Measurements from ENCODE around the gene DNAAF9. TPM values are rescaled to one million over a fixed set of nuclear protein-coding genes. Genes with fewer than 3 reads are reported as not detected.

DNAAF9 gene
- total RNA-seq, 1 experiment from 2014 or later, result 2.3 TPM

DNA sequence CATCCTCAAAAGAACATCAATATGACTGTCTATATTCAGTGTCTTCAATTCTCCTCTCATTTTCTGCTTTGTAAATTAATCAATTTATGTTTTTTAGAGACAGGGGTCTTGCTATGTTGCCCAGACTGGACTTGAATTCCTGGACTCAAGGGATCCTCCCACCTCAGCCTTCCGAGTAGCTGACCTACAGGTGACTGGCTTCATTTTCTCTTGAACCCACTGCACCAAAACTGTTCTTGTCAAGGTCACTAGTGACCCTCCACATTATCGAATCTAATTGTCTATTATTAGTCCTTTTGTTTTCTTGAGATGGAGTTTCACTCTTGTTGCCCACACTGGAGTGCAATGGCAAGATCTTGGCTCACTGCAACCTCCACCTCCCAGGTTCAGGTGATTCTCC, 3.7 kb downstream of the DNAAF9 start:
- 0 out of 2 replicates have a peak, but pooled peaks cover 17% of the 10 kb centered on the region for H3K4me1 ChIP-seq (ENCODE audit: insufficient read depth, low read length)

DNA sequence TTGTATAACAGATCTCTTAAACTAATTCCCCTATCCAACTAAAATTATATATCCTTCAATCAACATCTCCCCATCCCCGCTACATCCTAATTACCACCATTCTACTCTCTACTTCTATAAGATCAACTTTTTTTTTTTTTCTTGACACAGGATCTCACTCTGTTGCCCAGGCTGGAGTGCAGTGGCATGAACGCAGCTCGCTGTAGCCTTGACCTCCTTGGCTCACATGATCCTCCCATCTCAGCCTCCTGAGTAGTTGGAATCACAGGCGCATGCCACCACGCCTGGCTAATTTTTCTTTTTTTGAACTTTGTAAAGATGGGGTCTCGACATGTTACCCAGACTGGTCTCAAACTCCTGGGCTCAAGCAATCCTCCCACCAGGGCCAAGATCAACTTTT, 5.0 kb downstream of the DNAAF9 start:
- no peak for ATAC-seq
- 0 out of 2 replicates have a peak, but pooled peaks cover 13% of the 10 kb centered on the region for H3K4me1 ChIP-seq (ENCODE audit: insufficient read depth, low read length)
- no peaks in the 10 kb centered on the region for H3K36me3 ChIP-seq (ENCODE audit: low read depth, low read length)
- no peaks in the 10 kb centered on the region for H3K9me2 ChIP-seq (replicated peaks; ENCODE audit: low read length)
- H3K4me3 ChIP-seq (ENCODE audit: low read length), result no peak overlapping the region
- H3K9ac ChIP-seq (ENCODE audit: low read length), result no peak overlapping the region
- intact Hi-C loops (cut with micrococcal nuclease), result no loop called here
- no peak for TF ChIP-seq EZH2phosphoT487 (IDR thresholded peaks at IDR 0.05; ENCODE audit: borderline replicate concordance, low read length)
- no peaks in the 10 kb centered on the region for H3F3A ChIP-seq (ENCODE audit: low read length, unreplicated experiment)
- H2AFZ ChIP-seq (ENCODE audit: low read length), result no peak overlapping the region
- H3K79me2 ChIP-seq (ENCODE audit: low read length), result peaks cover 34% of the 10 kb centered on the region
- no peaks in the 10 kb centered on the region; the same call in 1 of the 2 replicates for H4K20me1 ChIP-seq (ENCODE audit: low read length)
- H3K27me3 ChIP-seq (ENCODE audit: low read length), result no peaks in the 10 kb centered on the region
- H3K4me2 ChIP-seq (ENCODE audit: low read length), result no peak overlapping the region
- H3K9me3 ChIP-seq (ENCODE audit: low read length), result no peaks in the 10 kb centered on the region
- DNase-seq, result no peak
- H3K27ac ChIP-seq (ENCODE audit: low read length), result no peak overlapping the region
- ChIA-PET POLR2A (ENCODE audit: unreplicated experiment) (no interaction called here), CTCF (no interaction called here)
- no TSS peak for BruUV-seq (replicated peaks)

More for the DNA sequence above, 3.7 kb downstream of the DNAAF9 start:
- Histone ChIP-seq H2AFZ (ENCODE audit: low read length) (no peak overlapping the region), H3K4me3 (ENCODE audit: low read length) (no peak overlapping the region), H4K20me1 (ENCODE audit: low read length) (no peaks in the 10 kb centered on the region; the same call in 1 of the 2 replicates), H3K36me3 (ENCODE audit: low read depth, low read length) (no peaks in the 10 kb centered on the region), H3K9me2 (replicated peaks; ENCODE audit: low read length) (no peaks in the 10 kb centered on the region), H3F3A (ENCODE audit: low read length, unreplicated experiment) (no peaks in the 10 kb centered on the region), H3K79me2 (ENCODE audit: low read length) (peaks cover 26% of the 10 kb centered on the region), H3K27me3 (ENCODE audit: low read length) (no peaks in the 10 kb centered on the region), H3K4me2 (ENCODE audit: low read length) (no peak overlapping the region), H3K9me3 (ENCODE audit: low read length) (no peaks in the 10 kb centered on the region), H3K9ac (ENCODE audit: low read length) (no peak overlapping the region), H3K27ac (ENCODE audit: low read length) (no peak overlapping the region)
- no TSS peak for BruUV-seq (replicated peaks)
- POLR2A ChIA-PET (ENCODE audit: unreplicated experiment), result no interaction called here
- intact Hi-C loops (cut with micrococcal nuclease), result no loop called here
- ATAC-seq (no peak), DNase-seq (no peak)
- TF ChIP-seq EZH2 (IDR thresholded peaks at IDR 0.05; ENCODE audit: low read length, unreplicated experiment) (no peak), CTCF (conservative IDR thresholded peaks at IDR 0.05; ENCODE audit: low read depth, low read length) (no peak), EZH2phosphoT487 (IDR thresholded peaks at IDR 0.05; ENCODE audit: borderline replicate concordance, low read length) (no peak)
- CTCF ChIA-PET, result no interaction called here

GRCh38 chr20:3400260-3401155, 7.0 kb downstream of the DNAAF9 start:
- no peak overlapping the region for H3K4me2 ChIP-seq (ENCODE audit: low read length)
- H3K79me2 ChIP-seq (ENCODE audit: low read length), result peaks cover 21% of the 10 kb centered on the region
- BruUV-seq (replicated peaks), result no TSS peak
- H3K4me1 ChIP-seq (ENCODE audit: insufficient read depth, low read length), result 0 out of 2 replicates have a peak, but pooled peaks cover 4% of the 10 kb centered on the region
- TF ChIP-seq EZH2 (IDR thresholded peaks at IDR 0.05; ENCODE audit: low read length, unreplicated experiment), result no peak
- ATAC-seq, result no peak
- no peaks in the 10 kb centered on the region for H3K9me2 ChIP-seq (replicated peaks; ENCODE audit: low read length)
- DNase-seq, result no peak
- no peak overlapping the region for H3K9ac ChIP-seq (ENCODE audit: low read length)
- ChIA-PET CTCF (interaction anchor here (0.6 kb wide), 1 partner anchor 27 kb away, joined by 3 read pairs; no protein-coding TSS in a partner anchor), POLR2A (ENCODE audit: unreplicated experiment) (interaction anchor here (0.7 kb wide), 1 partner anchor 1115 kb away, joined by 5 read pairs; no protein-coding TSS in a partner anchor)
- no peak overlapping the region for H2AFZ ChIP-seq (ENCODE audit: low read length)
- H3K4me3 ChIP-seq (ENCODE audit: low read length), result no peak overlapping the region
- no peaks in the 10 kb centered on the region for H3K9me3 ChIP-seq (ENCODE audit: low read length)
- intact Hi-C loops (cut with micrococcal nuclease), result no loop called here
- H3K36me3 ChIP-seq (ENCODE audit: low read depth, low read length), result no peaks in the 10 kb centered on the region
- no peaks in the 10 kb centered on the region for H3F3A ChIP-seq (ENCODE audit: low read length, unreplicated experiment)
- H4K20me1 ChIP-seq (ENCODE audit: low read length), result no peaks in the 10 kb centered on the region; the same call in 1 of the 2 replicates
- no peaks in the 10 kb centered on the region for H3K27me3 ChIP-seq (ENCODE audit: low read length)
- H3K27ac ChIP-seq (ENCODE audit: low read length), result no peak overlapping the region

All from PC-3 (cell line).